Fibroblast of pulmonary artery (primary cell): Measurements from ENCODE around the gene SLC38A5.

ENCODE experiments used
- DNase-seq: peaks from one replicate; pipeline ENCODE4 v3.0.0-alpha.2; 2010; ENCODE audit warnings: low read depth
- H3K4me3 ChIP-seq: replicated peaks from 2 replicates; pipeline ENCODE4 v1.5.1; 2011; ENCODE audit warnings: low read depth, mild to moderate bottlenecking, control low read depth, low read length, moderate library complexity
- TF ChIP-seq, protein P1 (sequence below): IDR thresholded peaks from 2 replicates; pipeline ENCODE4 v1.5.1; 2011; ENCODE audit warnings: mild to moderate bottlenecking, control low read depth, low read length, inconsistent platforms; ENCODE audit errors: missing control alignments

The SLC38A5 gene

DNA sequence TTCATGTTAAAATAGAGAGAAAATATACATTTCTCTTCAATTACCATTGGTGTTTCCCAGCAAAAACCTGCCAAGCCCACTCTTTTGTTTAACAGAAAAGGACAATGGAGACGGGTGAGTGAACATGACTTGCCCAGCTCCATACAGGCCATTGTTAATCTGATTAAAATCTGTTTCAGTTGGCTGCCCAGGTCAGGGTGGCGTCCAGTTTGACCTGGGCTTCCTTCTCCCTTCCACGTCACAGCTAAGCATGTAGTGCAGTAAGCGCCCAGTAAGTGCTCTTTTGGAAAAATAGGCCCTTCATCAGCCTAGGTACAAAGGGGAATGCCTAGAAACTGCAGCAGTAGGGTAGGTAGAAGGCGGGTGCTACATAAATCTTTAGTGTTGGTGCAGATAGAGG, 37.2 kb upstream of the SLC38A5 start:
- H3K4me3 ChIP-seq = no peak overlapping the region
- TF ChIP-seq, protein P1, sequence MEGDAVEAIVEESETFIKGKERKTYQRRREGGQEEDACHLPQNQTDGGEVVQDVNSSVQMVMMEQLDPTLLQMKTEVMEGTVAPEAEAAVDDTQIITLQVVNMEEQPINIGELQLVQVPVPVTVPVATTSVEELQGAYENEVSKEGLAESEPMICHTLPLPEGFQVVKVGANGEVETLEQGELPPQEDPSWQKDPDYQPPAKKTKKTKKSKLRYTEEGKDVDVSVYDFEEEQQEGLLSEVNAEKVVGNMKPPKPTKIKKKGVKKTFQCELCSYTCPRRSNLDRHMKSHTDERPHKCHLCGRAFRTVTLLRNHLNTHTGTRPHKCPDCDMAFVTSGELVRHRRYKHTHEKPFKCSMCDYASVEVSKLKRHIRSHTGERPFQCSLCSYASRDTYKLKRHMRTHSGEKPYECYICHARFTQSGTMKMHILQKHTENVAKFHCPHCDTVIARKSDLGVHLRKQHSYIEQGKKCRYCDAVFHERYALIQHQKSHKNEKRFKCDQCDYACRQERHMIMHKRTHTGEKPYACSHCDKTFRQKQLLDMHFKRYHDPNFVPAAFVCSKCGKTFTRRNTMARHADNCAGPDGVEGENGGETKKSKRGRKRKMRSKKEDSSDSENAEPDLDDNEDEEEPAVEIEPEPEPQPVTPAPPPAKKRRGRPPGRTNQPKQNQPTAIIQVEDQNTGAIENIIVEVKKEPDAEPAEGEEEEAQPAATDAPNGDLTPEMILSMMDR = no peak
- DNase-seq = no peak

DNA sequence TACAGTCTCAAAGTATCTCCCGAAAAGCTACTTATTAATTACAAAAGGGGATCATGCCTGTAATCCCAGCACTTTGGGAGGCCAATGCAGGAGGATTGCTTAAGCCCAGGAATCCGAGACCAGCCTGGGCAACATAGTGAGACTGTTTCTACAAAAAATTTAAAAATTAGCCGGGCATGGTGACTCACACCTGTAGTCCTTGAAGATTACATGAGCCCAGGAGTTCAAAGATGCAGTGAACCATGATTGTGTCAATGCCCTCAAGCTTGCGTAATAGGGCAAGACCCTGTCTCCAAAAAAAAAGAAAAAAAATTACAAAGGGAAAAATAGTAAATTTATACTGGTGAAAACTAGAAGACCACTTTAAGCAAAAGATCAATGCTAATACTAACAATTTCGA, 35.4 kb upstream of the SLC38A5 start:
- DNase-seq = no peak
- TF ChIP-seq, protein P1 = no peak
- H3K4me3 ChIP-seq = no peak overlapping the region

DNA sequence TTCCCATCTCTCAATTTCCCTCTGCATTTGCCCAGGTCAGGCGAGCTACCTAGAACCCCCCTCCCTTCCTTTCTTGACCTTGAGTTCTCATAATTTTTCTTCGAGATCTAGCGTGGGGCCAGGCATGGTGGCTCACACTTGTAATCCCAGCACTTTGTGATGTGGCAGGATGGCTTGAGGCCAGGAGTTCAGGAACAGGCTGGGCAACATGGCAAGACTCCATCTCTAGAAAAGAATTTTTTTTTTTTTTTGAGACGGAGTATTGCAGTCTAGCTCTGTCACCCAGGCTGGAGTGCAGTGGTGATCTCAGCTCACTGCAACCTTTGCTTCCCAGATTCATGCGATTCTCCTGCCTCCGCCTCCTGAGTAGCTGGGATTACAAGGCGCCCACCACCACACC, 34.2 kb upstream of the SLC38A5 start:
- DNase-seq = no peak
- no peak overlapping the region for H3K4me3 ChIP-seq
- TF ChIP-seq, protein P1 = no peak

DNA sequence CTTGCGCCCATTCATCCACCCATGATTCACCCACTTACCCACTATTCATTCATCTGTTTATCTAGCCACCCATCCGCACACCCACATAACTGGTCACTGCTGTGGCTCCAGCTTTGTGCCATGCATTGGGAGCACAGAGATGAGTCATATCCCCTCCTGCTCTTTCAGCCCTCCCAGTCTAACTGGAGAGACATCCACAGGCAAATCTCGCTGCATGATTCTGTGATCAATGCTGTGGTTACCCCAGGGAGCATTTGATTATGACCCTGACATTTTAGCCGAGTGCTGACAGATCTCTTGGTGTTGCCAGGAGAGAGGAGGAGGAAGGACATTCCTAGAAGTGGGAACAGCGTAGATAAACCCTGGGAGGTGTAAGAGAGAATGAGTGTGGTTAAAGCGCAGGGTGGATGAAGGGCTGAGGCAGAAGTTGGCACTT, 28.3 kb upstream of the SLC38A5 start:
- peak; percentile 49 for DNase-seq
- no peak overlapping the region for H3K4me3 ChIP-seq

DNA sequence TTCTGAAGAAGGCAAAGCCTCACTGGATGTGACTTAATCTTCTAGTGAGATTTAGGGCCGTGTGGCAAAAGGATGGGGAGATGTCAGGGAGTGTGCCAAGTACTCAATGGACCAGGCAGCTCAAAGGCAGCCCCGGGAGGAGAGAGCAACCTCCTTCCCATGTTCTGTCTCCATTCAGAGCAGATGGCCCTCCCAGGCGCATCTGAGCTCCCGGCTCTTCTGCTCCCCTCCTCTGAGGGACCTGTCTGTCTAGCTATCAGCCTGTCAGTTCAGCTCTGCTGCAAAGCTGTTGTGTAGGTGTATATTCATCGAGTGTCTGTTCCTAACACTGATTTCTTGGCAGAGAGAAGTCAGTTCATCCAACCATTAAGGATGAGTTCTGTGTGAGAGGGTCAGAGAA, 27.8 kb upstream of the SLC38A5 start:
- DNase-seq = no peak
- TF ChIP-seq, protein P1 = no peak
- H3K4me3 ChIP-seq = no peak overlapping the region

More for the DNA sequence above, 28.3 kb upstream of the SLC38A5 start:
- TF ChIP-seq, protein P1 = no peak

GRCh38 chrX:48496660-48497059, 26.6 kb upstream of the SLC38A5 start:
- H3K4me3 ChIP-seq = no peak overlapping the region
- TF ChIP-seq, protein P1 = no peak
- DNase-seq = no peak

DNA sequence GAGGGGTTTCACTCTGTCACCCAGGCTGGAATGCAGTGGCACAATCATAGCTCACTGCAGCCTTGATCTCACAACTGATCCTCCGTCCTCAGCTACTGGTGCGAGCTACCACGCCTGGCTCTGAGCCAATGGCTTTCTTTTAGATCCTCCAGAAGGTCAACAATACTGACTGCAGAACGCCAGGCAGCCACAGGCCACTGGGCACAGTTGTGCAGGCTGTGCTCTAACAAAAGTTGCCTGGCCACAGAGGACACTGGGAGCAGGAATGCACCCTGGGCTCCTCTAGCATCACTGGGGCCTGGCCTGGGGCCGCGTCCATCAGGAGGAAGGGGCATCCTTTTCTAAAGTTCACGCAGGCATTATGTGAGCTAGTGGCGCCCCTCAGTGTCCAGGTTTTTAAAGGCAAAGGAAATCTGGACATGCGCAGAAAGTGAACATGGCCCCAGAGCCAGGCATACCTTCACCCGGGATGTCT, 23.9 kb upstream of the SLC38A5 start:
- TF ChIP-seq, protein P1 = peak; percentile 36
- DNase-seq = peak; percentile 51
- no peak overlapping the region for H3K4me3 ChIP-seq
